ENCODE results near the gene THSD4. TPM values are rescaled to one million over a fixed set of nuclear protein-coding genes. Genes with fewer than 3 reads are reported as not detected.

The THSD4 gene
- total and polyA plus RNA-seq, 7 donors = 1.4 to 7.8 (median 2.2) TPM

- H3K9me3 ChIP-seq = no peaks in the 10 kb centered on the region
- H3K4me3 ChIP-seq = no peak overlapping the region
- WGBS, 2 donors = 24 to 42% methylated on average over 4 of the region's 5 CpGs
- H3K27me3 ChIP-seq = no peaks in the 10 kb centered on the region
- H3K27ac ChIP-seq = no peak overlapping the region
- DNase-seq = no peak
- TF ChIP-seq POLR2A (IDR thresholded peaks at IDR 0.05) = no peak
- TF ChIP-seq POLR2AphosphoS5 (IDR thresholded peaks at IDR 0.05) = peak in 1 of 4 donors; percentile 32
- TF ChIP-seq CTCF (IDR thresholded peaks at IDR 0.05) = no peak
- peak in 1 of 4 donors; percentile 10 for TF ChIP-seq EP300 (IDR thresholded peaks at IDR 0.05)
- H3K4me1 ChIP-seq = peaks cover 0 to 17% (median 14%) of the 10 kb centered on the region in 4 donors
- H3K36me3 ChIP-seq = no peaks in the 10 kb centered on the region
- intact Hi-C loops (cut with DNase I) = no loop called here
These were observed 270.2 kb downstream of the THSD4 start for GRCh38 chr15:71385457-71385856.

GRCh38 chr15:71386005-71386404, 270.7 kb downstream of the THSD4 start:
- Histone ChIP-seq H3K27me3 (no peaks in the 10 kb centered on the region), H3K4me1 (peaks cover 0 to 17% (median 14%) of the 10 kb centered on the region in 4 donors), H3K36me3 (no peaks in the 10 kb centered on the region), H3K27ac (no peak overlapping the region), H3K4me3 (no peak overlapping the region), H3K9me3 (no peaks in the 10 kb centered on the region)
- DNase-seq = no peak
- TF ChIP-seq POLR2AphosphoS5 (IDR thresholded peaks at IDR 0.05) = no peak
- no peak for TF ChIP-seq POLR2A (IDR thresholded peaks at IDR 0.05)
- no peak for TF ChIP-seq EP300 (IDR thresholded peaks at IDR 0.05)
- TF ChIP-seq CTCF (IDR thresholded peaks at IDR 0.05) = no peak
- WGBS, 2 donors = 66 to 70% methylated on average over 2 of the region's 2 CpGs
- intact Hi-C loops (cut with DNase I) = no loop called here

- DNase-seq = no peak
- intact Hi-C loops (cut with DNase I) = no loop called here
- no peak overlapping the region for H3K27ac ChIP-seq
These were observed 271.4 kb downstream of the THSD4 start for GRCh38 chr15:71386448-71387236.

GRCh38 chr15:71387810-71388209, 272.5 kb downstream of the THSD4 start:
- no peak for DNase-seq
- H3K4me3 ChIP-seq = no peak overlapping the region
- H3K27ac ChIP-seq = no peak overlapping the region
- no peaks in the 10 kb centered on the region for H3K27me3 ChIP-seq
- intact Hi-C loops (cut with DNase I) = no loop called here
- H3K36me3 ChIP-seq = no peaks in the 10 kb centered on the region
- 56 to 86% methylated on average over 1 of the region's 1 CpG for WGBS, 2 donors
- no peak for TF ChIP-seq POLR2AphosphoS5 (IDR thresholded peaks at IDR 0.05)
- TF ChIP-seq POLR2A (IDR thresholded peaks at IDR 0.05) = no peak
- TF ChIP-seq CTCF (IDR thresholded peaks at IDR 0.05) = no peak
- TF ChIP-seq EP300 (IDR thresholded peaks at IDR 0.05) = no peak
- no peaks in the 10 kb centered on the region for H3K9me3 ChIP-seq
- peaks cover 0 to 17% (median 14%) of the 10 kb centered on the region in 4 donors for H3K4me1 ChIP-seq

More at GRCh38 chr15:71386448-71387236, 271.4 kb downstream of the THSD4 start:
- Histone ChIP-seq H3K36me3 (no peaks in the 10 kb centered on the region), H3K4me3 (no peak overlapping the region), H3K9me3 (no peaks in the 10 kb centered on the region), H3K4me1 (peaks cover 0 to 17% (median 14%) of the 10 kb centered on the region in 4 donors), H3K27me3 (no peaks in the 10 kb centered on the region)
- TF ChIP-seq EP300 (IDR thresholded peaks at IDR 0.05) = no peak
- TF ChIP-seq CTCF (IDR thresholded peaks at IDR 0.05) = peak in 2 of 4 experiments; percentile 22 to 36
- TF ChIP-seq POLR2A (IDR thresholded peaks at IDR 0.05) = no peak
- no peak for TF ChIP-seq POLR2AphosphoS5 (IDR thresholded peaks at IDR 0.05)
- WGBS, 2 donors = 41 to 69% methylated on average over 10 of the region's 10 CpGs

Measured in sigmoid colon (tissue), 7 donors.